KOPT-K1 (cell line): ENCODE results near the gene COL5A1.

ENCODE experiments used
- H3K27ac ChIP-seq: fragments of 200-600 bp; sonication (generic); 2 replicates; pipeline ENCODE4 v1.5.1; 2016; ENCODE audit warnings: antibody characterized with exemption, mild to moderate bottlenecking, low read depth, low read length; ENCODE audit not compliant: poor library complexity, severe bottlenecking
- H3K36me3 ChIP-seq: fragments of 200-600 bp; sonication (generic); 2 replicates; pipeline ENCODE4 v1.5.1; 2017; ENCODE audit warnings: antibody characterized with exemption, mild to moderate bottlenecking, low read length, moderate library complexity; ENCODE audit not compliant: insufficient read depth
- H3K9me3 ChIP-seq: fragments of 200-600 bp; sonication (generic); 2 replicates; pipeline ENCODE4 v1.5.1; 2017; ENCODE audit warnings: antibody characterized with exemption, low read length, mild to moderate bottlenecking; ENCODE audit not compliant: insufficient read depth, poor library complexity, severe bottlenecking

The COL5A1 gene

GRCh38 chr9:134784577-134785305, 143.1 kb downstream of the COL5A1 start:
- no peak overlapping the region for H3K27ac ChIP-seq
- no peaks in the 10 kb centered on the region for H3K9me3 ChIP-seq
- no peaks in the 10 kb centered on the region for H3K36me3 ChIP-seq

DNA sequence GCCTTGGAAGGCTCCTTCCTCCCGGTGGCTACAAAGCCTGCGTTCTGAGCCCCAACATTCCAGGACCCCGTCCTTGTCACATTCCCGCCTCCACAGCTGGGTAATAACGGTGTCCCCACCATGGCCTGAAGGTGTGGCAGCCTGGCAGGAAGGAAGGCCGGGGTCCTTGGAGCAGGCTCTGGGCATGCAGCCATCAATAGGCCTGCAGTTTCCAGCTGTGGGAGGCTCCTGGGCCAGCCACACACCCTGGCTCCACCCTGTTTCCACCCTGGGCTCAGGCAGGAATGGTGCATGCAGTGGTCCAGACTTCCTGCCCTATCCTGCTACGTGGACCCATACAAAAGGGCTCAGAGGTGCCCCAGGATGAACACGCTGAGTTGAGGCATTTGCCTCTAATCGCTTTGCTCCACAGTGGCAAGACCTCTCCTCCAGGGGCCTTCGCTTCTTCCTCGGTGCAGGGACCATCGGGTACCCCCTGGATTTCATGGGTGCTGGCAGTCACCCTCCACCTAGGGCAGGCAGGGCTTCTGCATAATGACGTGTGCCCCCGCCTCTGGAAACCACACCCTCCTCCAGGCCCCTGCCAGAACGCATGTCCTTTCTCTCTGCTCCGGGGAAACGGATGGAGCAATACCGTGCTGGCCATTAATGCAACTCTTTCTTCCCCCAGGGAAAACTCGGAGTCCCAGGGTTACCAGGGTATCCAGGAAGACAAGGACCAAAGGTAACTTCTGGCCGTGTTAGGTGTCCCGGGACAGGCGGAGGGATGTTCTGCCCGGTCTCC, 143.9 kb downstream of the COL5A1 start:
- H3K27ac ChIP-seq = no peak overlapping the region
- no peaks in the 10 kb centered on the region for H3K36me3 ChIP-seq
- no peaks in the 10 kb centered on the region for H3K9me3 ChIP-seq

DNA sequence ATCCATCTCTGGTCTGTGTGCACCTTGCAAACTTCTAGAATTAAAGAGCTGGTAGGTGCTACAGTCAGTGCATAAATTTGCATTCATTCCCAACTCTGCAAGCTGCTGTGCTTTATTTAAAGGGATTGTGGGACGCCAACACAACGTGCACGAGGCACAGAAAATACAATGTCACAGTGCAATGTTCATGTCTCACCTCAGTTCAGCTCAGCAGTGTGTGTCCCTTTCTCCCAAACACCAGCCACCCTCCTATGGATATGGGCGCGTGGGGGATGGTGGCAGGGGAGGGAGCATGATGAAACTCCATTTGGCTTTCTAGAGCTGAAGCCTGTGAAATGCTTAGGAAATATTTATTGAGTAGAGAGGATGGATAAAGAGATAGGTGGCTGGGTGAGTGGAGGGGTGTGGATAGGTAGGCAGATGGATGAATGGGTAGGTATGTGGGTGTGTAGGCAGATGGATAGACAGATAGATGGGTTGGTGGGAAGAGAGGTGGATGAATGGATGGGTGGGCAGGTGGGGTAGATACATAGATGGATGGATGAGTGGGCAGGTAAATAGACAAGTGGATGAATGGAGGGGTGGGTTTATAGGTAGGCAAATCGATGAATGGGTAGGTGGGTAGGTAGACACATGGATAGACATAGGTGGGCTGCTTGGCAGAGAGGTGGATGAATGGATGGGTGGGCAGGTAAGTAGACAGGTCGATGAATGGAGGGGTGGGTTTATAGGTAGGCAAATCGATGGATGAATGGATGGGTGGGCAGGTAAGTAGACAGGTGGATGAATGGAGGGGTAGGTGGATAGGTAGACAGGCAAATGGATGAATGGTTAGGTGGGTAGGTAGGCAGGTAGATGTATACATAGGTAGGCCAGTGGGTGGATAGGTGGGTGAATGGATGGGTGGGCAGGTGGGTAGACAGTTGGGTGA, 146.3 kb downstream of the COL5A1 start:
- H3K9me3 ChIP-seq = no peaks in the 10 kb centered on the region
- H3K27ac ChIP-seq = no peak overlapping the region
- no peaks in the 10 kb centered on the region for H3K36me3 ChIP-seq

- no peaks in the 10 kb centered on the region for H3K9me3 ChIP-seq
Measured at GRCh38 chr9:134789168-134789567, 147.6 kb downstream of the COL5A1 start.

GRCh38 chr9:134791009-134791408, 149.4 kb downstream of the COL5A1 start:
- no peaks in the 10 kb centered on the region for H3K36me3 ChIP-seq
- H3K9me3 ChIP-seq = no peaks in the 10 kb centered on the region
- no peak overlapping the region for H3K27ac ChIP-seq

More at GRCh38 chr9:134789168-134789567, 147.6 kb downstream of the COL5A1 start:
- no peaks in the 10 kb centered on the region for H3K36me3 ChIP-seq
- H3K27ac ChIP-seq = no peak overlapping the region

- H3K36me3 ChIP-seq = no peaks in the 10 kb centered on the region
- H3K27ac ChIP-seq = no peak overlapping the region
- H3K9me3 ChIP-seq = no peaks in the 10 kb centered on the region
Measured at GRCh38 chr9:134792627-134793026, 151.0 kb downstream of the COL5A1 start.

- no peaks in the 10 kb centered on the region for H3K36me3 ChIP-seq
- H3K9me3 ChIP-seq = no peaks in the 10 kb centered on the region
- H3K27ac ChIP-seq = no peak overlapping the region
Measured at GRCh38 chr9:134793288-134794188, 151.9 kb downstream of the COL5A1 start.

DNA sequence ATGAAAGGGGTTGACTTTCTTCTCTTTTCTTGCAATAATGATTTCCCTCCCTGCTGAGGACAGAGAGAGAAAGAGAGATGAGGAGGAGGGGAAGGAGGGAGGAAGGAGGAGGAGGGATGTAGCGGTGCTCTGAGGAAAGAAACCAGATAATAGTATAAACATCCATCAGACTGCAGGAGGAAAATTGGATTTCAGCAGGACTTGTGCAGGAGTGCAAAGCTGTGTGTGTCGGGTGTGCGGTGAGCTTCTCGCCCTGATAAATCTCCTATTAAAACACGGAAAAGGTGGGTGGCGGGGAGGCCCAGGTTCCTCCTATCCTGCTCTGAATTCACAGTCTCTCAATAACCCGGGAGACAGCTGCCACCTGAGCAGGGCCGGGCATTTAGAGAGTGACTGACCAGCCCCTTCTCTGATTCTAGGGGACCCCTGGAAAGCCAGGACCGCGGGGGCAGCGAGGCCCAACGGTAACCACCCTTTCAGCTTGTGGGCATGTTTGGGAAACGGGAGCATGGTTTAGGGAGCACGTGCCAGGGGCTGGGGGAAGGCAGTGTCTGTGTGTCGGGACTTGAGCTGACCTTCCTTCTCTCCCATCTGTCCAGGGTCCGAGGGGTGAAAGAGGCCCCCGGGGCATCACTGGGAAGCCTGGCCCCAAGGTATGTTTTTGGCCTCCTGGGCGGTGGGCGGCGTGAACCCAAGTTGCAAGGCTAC, 153.2 kb downstream of the COL5A1 start:
- no peaks in the 10 kb centered on the region for H3K9me3 ChIP-seq
- H3K27ac ChIP-seq = no peak overlapping the region
- no peaks in the 10 kb centered on the region for H3K36me3 ChIP-seq

DNA sequence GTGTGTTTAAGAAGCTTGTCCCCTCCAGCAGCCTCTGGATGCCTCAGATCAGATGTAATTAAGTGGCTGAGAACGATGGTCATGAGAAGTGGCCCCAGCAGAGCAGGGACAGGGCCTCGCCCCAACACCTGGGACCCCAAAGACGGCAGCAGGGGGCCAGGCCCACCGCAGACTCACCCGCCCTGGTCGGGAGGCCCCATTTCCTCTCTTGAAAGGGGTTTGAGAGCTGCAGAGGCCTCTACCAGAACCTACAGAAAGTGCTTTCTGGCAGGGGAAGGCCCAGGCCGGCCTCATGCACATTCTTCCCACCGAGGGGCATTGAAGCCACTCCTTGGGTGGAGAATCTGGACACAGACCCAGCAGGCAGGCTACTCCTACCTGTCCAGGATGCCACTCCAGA, 153.8 kb downstream of the COL5A1 start:
- Histone ChIP-seq H3K36me3 (no peaks in the 10 kb centered on the region), H3K9me3 (no peaks in the 10 kb centered on the region), H3K27ac (no peak overlapping the region)

- Histone ChIP-seq H3K36me3 (no peaks in the 10 kb centered on the region), H3K27ac (no peak overlapping the region), H3K9me3 (no peaks in the 10 kb centered on the region)
Measured at GRCh38 chr9:134796882-134797281, 155.3 kb downstream of the COL5A1 start.

- Histone ChIP-seq H3K27ac (no peak overlapping the region), H3K9me3 (no peaks in the 10 kb centered on the region), H3K36me3 (no peaks in the 10 kb centered on the region)
Measured at GRCh38 chr9:134800791-134801339, 159.3 kb downstream of the COL5A1 start.

DNA sequence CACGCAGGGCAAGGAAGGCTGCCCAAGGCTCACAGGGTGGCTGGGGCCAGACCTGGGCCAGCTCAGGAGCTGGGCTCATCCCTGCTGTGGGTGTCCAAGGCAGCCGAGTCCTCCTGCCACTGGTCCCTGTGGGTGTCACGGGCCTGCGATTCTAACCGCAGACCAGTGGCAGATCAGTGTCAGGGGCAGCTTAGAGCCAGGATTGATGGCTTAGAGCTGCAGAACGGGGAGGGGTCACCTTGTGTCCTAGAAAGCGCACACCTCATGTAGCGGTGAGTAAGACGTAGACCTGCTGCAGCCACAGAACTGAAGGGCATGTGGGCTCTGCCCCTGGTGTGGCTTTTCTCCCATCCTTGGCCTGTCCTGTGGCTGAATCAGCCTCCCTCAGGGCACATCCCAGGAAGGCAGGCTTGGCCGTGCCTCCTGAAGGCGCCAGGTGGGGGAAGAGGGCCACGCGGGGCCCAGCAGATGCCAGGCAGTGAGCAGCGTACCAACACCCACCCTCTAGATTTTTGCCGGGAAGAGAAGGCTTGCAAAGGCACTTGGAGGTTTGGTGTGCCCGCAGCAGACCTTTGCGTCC, 160.7 kb downstream of the COL5A1 start:
- no peaks in the 10 kb centered on the region for H3K9me3 ChIP-seq
- no peaks in the 10 kb centered on the region for H3K36me3 ChIP-seq
- H3K27ac ChIP-seq = no peak overlapping the region

DNA sequence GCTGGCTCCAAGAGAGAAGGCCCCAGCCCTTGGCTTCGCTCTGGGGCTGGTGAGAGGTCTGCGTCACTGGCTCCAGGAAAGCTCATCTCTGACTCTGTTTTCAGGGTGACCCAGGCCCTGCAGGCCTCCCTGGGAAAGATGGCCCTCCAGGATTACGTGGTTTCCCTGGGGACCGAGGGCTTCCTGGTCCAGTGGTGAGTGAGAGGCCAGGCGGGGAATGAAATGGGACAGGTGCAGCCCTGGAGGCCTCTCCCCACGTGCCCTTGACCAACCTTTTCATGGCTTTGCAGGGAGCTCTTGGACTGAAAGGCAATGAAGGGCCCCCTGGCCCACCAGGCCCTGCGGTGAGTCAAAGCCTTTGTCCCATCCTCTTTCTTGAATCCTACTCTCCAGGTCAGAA, 163.3 kb downstream of the COL5A1 start:
- no peaks in the 10 kb centered on the region for H3K9me3 ChIP-seq
- no peak overlapping the region for H3K27ac ChIP-seq
- no peaks in the 10 kb centered on the region for H3K36me3 ChIP-seq
